T-helper 2 cell treated with Interferon-gamma antibody and Interleukin-4, amounts not matched to agents 100 ng/mL and 5 ng/mL, for 36 hours (primary cell): Measurements from ENCODE around the gene BEND3. TPM values are rescaled to one million over a fixed set of nuclear protein-coding genes. Genes with fewer than 3 reads are reported as not detected.
"Not testable (repeated sequence)": the region's sequence is repeated elsewhere in the genome, so short reads cannot be mapped to it uniquely, and the experiment has no call there.

Source experiments
- intact Hi-C: fragments of 100-400 bp; cut with micrococcal nuclease; formaldehyde crosslinking; loops from one replicate; pipeline ENCODE4 v1.15.1; 2023
- total RNA-seq: library from RNA; stranded (reverse); gene quantifications from 2 replicates; pipeline ENCODE4 v1.2.3, GENCODE V29; 2022

Gene BEND3
- total RNA-seq = 7.0 and 7.5 TPM in 2 replicates

GRCh38 chr6:107114926-107115694 lies at the start of gene BEND3:
TSS of gene BEND3 (minus strand) at chr6:107115515. CDS start at chr6:107099285, 16,230 bp downstream.
- intact Hi-C loops = loop anchor here (1.0 to 5.0 kb wide), 5 partner anchors 32 to 488 kb away; partner anchors contain the start of genes MTRES1, PDSS2, QRSL1 and RTN4IP1

- intact Hi-C loops = not testable (repeated sequence)
Measured at GRCh38 chr6:107164299-107164698, 49.0 kb upstream of the BEND3 start.

GRCh38 chr6:107161521-107161920 lies 46.2 kb upstream of the BEND3 start:
- intact Hi-C loops = no loop called here

- intact Hi-C loops = no loop called here
Measured at GRCh38 chr6:107156617-107157016, 41.3 kb upstream of the BEND3 start.

GRCh38 chr6:107154801-107155160 lies 39.5 kb upstream of the BEND3 start:
- intact Hi-C loops = no loop called here

- intact Hi-C loops = no loop called here
Measured at GRCh38 chr6:107154131-107154800, 39.0 kb upstream of the BEND3 start.

- intact Hi-C loops = no loop called here
Measured at GRCh38 chr6:107152638-107153430, 37.5 kb upstream of the BEND3 start.

GRCh38 chr6:107144666-107145065 lies 29.4 kb upstream of the BEND3 start:
- intact Hi-C loops = no loop called here

GRCh38 chr6:107144014-107144413 lies 28.7 kb upstream of the BEND3 start:
- intact Hi-C loops = no loop called here

- intact Hi-C loops = no loop called here
Measured at GRCh38 chr6:107140581-107140980, 25.3 kb upstream of the BEND3 start.

- intact Hi-C loops = not testable (repeated sequence)
Measured at GRCh38 chr6:107136324-107136723, 21.0 kb upstream of the BEND3 start.

- intact Hi-C loops = not testable (repeated sequence)
Measured at GRCh38 chr6:107135048-107135680, 19.8 kb upstream of the BEND3 start.

- intact Hi-C loops = no loop called here
Measured at GRCh38 chr6:107132330-107132954, 17.1 kb upstream of the BEND3 start.

GRCh38 chr6:107129370-107129925 lies 14.1 kb upstream of the BEND3 start:
- intact Hi-C loops = no loop called here

GRCh38 chr6:107128577-107128976 lies 13.3 kb upstream of the BEND3 start:
- intact Hi-C loops = no loop called here

GRCh38 chr6:107128175-107128574 lies 12.9 kb upstream of the BEND3 start:
- intact Hi-C loops = no loop called here

GRCh38 chr6:107125771-107126170 lies 10.5 kb upstream of the BEND3 start:
- intact Hi-C loops = no loop called here

- intact Hi-C loops = no loop called here
Measured at GRCh38 chr6:107124934-107125348, 9.6 kb upstream of the BEND3 start.

GRCh38 chr6:107123501-107123900 lies 8.2 kb upstream of the BEND3 start:
- intact Hi-C loops = no loop called here

- intact Hi-C loops = no loop called here
Measured at GRCh38 chr6:107122748-107123147, 7.4 kb upstream of the BEND3 start.
